Dedifferentiated amniotic fluid mesenchymal stem cell (primary cell): ENCODE measurements around the gene TET1.
"Not testable (repeated sequence)": the region's sequence is repeated elsewhere in the genome, so short reads cannot be mapped to it uniquely, and the experiment has no call there.

Source experiments
- DNase-seq: peaks from one replicate; pipeline ENCODE4 v3.0.0-alpha.2; 2016; ENCODE audit errors: extremely low spot score

TET1 gene

DNA sequence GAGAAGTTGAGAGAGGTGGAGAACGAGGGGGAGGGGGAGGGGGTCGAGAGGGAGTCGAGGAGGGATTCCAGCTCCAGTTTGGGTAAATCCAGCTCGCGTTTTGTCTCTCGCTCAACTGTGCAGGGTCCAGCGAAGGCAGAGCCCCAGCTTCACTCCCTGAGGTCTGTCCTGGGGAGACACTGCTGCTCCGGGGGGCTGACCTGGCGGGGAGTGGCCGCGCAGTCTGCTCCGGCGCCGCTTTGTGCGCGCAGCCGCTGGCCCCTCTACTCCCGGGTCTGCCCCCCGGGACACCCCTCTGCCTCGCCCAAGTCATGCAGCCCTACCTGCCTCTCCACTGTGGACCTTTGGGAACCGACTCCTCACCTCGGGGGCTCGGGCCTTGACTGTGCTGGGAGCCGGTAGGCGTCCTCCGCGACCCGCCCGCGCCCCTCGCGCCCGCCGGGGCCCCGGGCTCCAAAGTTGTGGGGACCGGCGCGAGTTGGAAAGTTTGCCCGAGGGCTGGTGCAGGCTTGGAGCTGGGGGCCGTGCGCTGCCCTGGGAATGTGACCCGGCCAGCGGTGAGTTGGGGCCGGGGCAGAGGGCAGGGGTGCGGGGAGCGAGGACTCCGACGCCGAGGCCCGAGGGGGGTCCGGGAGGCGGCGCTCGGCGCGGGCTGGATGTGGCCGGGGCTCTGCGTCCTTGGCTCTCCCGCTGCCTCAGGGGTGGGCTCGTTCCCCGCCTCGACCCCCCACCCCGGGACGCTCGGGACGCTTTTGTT is at the start of gene TET1:
TSS of gene TET1 (plus strand) at position 152 of the 757 bp plus-strand sequence. CDS start 12,002 bp downstream, outside the sequence.
- DNase-seq: peak; percentile 57

DNA sequence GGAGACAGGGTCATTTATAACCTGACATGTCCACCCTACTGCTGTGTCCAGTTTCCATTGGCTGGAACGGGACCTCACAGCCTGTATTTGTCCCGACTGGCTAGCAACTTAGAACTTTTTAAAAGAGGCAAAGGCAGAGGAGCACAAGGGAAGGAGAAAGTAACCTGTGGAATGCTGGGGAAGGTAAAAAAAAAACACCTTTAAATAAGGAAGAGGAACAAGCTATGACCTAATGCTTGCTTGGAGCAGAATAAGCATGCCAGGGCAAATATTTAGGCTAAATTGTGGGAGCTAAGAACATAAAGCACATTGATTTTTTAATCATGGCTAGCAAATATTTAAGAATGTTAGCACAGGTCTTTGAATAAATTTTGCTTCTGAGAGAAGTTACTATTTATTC is 43.9 kb upstream of the TET1 start:
- not testable (repeated sequence) for DNase-seq

DNA sequence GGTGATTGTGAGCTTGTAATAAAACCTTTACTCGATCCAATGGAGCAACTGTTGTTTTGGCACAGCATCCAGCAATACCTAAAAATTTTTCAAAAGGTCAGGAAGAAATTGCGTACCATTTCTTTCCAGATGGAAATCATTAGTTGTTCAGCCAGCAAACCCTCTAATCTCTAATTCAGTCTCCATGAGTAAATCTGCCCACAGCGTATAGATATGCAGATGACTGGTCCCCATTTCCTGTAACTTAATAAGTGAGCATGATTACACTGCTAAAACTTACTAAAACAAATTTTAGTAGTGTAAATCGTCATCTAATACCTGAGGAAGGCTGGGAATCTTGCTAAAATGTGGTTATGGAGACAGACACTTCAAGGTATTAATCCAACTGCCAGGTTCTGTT is 43.4 kb upstream of the TET1 start:
- peak; percentile 19 for DNase-seq

- no peak for DNase-seq
These were observed 42.9 kb upstream of the TET1 start for GRCh38 chr10:68517188-68517587.

GRCh38 chr10:68518609-68519008 is 41.5 kb upstream of the TET1 start:
- not testable (repeated sequence) for DNase-seq

DNA sequence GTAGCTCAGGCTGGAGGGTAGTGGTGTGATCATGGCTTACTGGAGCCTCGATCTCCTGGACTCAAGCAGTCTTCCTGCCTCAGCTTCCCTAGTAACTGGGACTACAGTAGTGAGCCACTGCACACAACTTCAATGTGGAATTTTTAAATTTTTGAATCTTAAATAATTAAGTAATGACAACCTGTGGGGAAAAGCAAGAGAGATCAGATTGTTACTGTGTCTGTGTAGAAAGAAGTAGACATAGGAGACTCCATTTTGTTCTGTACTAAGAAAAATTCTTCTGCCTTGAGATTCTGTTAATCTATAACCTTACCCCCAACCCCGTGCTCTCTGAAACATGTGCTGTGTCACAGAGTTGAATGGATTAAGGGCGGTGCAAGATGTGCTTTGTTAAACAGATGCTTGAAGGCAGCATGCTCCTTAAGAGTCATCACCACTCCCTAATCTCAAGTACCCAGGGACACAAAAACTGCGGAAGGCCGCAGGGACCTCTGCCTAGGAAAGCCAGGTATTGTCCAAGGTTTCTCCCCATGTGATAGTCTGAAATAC is 34.6 kb upstream of the TET1 start:
- not testable (repeated sequence) for DNase-seq

DNA sequence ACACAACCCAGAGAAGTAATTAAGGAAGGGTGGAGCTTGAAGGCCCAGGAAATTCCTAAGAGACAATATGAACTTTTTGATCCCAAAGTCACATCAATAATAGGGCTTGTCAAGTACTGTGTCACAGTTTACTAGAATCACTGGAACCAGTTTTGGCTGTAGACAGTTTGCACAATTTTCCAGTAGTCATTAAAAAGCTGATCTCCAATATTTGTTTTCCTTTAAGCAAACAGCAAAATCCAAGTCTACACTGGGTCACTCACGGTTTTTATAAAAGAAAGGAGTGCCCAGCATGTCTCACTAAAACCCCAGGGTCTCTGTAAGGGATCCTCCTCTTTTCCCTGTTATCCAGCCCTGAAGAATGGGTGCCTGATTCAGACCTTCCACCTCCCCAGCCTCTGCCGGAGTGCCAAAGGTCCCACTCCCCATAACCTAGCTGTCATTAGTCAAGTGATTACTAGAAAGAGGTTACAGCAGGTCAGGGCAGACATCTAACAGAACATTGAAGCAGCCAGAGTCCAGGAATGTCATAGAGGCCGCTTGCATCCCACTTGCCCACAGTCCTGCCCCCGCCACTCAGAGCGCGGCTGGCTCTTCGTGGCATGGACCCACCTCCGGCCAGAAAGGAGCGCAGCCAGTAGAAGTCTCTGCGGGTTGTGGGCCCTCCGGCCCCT is 33.4 kb upstream of the TET1 start:
- no peak for DNase-seq

DNA sequence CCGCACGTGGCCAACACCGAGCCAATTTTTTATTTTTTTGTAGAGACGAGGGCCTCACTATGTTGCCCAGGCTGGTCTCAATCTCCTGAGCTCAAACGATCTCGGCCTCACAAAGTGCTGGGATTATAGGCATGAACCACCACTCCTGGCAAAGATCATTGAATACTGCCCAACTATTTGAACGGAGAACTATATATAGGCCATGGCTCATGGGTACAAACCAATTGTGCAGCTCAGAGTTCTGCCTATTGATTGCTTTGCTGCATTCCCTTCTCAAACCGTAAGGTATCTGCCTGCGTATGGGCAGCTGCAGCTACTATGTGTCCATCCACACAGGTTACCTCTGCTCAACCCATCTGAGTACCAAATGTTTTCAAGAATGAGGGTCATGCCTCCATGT is 23.2 kb upstream of the TET1 start:
- DNase-seq: no peak

DNA sequence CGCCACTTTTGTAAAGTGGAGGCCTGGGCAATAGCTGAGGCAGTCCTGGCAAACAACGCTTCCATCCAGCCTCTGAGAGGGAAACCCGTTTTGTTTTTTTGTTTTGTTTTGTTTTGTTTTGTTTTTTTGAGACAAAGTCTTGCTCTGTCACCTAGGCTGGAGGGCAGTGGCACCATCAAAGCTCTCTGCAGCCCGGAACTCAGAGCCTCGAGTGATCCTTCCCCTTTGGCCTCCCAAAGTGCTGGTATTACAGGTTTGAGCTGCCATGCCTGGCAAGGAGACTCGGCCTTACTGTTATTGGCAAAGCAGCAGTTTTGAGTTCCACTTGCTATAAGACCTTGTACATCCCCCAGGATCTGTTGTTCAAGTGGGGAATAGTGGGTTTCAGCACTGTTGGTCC is 22.3 kb upstream of the TET1 start:
- no peak for DNase-seq

- DNase-seq: no peak
These were observed 16.9 kb upstream of the TET1 start for GRCh38 chr10:68543004-68543918.

- peak; percentile 89 for DNase-seq
These were observed 9.3 kb upstream of the TET1 start for GRCh38 chr10:68550747-68551411.

- DNase-seq: no peak
These were observed 7.0 kb upstream of the TET1 start for GRCh38 chr10:68553138-68553537.

DNA sequence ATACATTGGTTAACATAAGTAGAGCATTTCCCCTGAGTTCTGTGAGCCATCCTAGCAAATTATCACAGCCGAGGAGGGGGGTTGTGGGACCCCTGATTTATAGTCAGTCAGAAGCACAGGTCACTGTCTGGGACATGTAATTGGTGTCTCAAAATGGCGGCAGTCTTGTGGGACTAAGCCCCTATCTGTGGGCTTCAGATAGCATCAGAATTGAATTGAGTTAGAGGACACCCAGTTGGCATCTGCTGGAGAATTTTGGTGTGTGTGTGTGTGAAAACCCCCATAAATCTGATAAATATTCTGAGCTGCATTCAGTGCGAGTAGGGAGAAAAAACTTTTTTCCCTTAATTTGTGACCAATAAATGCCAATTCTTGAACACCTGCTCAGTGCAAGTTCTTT is 6.5 kb upstream of the TET1 start:
- no peak for DNase-seq

- DNase-seq: no peak
These were observed 1.7 kb upstream of the TET1 start for GRCh38 chr10:68558478-68558877.

- no peak for DNase-seq
These were observed 886 bp upstream of the TET1 start for GRCh38 chr10:68559251-68559650.

GRCh38 chr10:68559841-68560185 is 324 bp upstream of the TET1 start:
- DNase-seq: peak; percentile 19

- DNase-seq: peak; percentile 17
These were observed 1.1 kb downstream of the TET1 start for GRCh38 chr10:68560943-68561864.

DNA sequence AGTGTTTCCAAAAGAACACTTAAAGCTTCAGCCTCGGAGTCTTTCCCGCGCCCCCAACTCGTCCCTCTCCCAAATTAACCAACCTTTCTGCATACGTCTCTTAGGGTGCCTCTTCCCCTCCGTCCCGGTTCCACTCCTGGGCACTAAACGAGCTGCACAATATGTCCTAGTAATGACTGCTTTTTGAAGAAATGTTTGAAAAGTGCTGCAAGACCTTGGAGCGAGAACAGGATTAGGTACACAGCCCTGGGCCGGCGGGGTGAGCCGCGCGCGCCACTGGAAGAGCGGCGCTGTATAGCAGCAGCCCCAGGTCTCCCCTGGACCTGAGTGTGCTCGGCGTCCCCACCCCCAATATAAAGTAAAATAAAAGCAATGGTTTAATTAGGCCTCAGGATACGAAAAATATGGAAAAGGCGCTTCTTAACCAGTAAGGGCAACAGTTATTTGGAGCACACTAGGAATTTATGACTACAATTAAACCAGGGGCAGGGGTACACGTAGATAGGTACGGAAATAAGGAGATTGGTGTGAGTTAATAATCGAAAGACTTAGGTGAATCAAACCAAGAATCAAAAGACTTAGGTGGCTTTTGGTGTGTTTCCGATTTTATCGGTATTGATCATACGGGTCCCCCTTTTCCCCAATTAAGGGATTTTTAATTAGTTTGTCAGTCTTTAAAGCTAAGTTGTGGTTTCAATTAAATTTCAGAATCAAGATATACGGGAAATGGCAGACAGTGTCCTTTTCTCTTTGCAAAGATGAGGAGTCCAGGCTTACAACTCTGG is 1.9 kb downstream of the TET1 start:
- DNase-seq: no peak
